Measurements from ENCODE around the gene IFI44.

Gene IFI44

GRCh38 chr1:78651241-78651640 is 1.6 kb downstream of the IFI44 start:
- no peak for FAIRE-seq

GRCh38 chr1:78652019-78652560 is 2.5 kb downstream of the IFI44 start:
- DNase-seq (ENCODE audit: insufficient read length, low spot score) = no peak
- FAIRE-seq = no peak

More at GRCh38 chr1:78651241-78651640, 1.6 kb downstream of the IFI44 start:
- DNase-seq (ENCODE audit: insufficient read length, low spot score) = no peak

- no peak for DNase-seq (ENCODE audit: insufficient read length, low spot score)
- FAIRE-seq = no peak
Measured at GRCh38 chr1:78658901-78659300, 9.3 kb downstream of the IFI44 start.

- DNase-seq (ENCODE audit: insufficient read length, low spot score) = no peak
- FAIRE-seq = no peak
Measured at GRCh38 chr1:78663923-78664322, 14.3 kb downstream of the IFI44 start.

- FAIRE-seq = no peak
- no peak for DNase-seq (ENCODE audit: insufficient read length, low spot score)
Measured at GRCh38 chr1:78664763-78665162, 15.1 kb downstream of the IFI44 start.

GRCh38 chr1:78665809-78666208 is 16.2 kb downstream of the IFI44 start:
- FAIRE-seq (no peak), DNase-seq (ENCODE audit: insufficient read length, low spot score) (no peak)

GRCh38 chr1:78667939-78668338 is 18.3 kb downstream of the IFI44 start:
- FAIRE-seq = no peak
- no peak for DNase-seq (ENCODE audit: insufficient read length, low spot score)

GRCh38 chr1:78668427-78668826 is 18.8 kb downstream of the IFI44 start:
- FAIRE-seq (no peak), DNase-seq (ENCODE audit: insufficient read length, low spot score) (no peak)

GRCh38 chr1:78672428-78672827 is 22.8 kb downstream of the IFI44 start:
- FAIRE-seq (no peak), DNase-seq (ENCODE audit: insufficient read length, low spot score) (no peak)

GRCh38 chr1:78673120-78673519 is 23.5 kb downstream of the IFI44 start:
- no peak for FAIRE-seq

GRCh38 chr1:78676347-78676982 is 26.8 kb downstream of the IFI44 start:
- FAIRE-seq (no peak), DNase-seq (ENCODE audit: insufficient read length, low spot score) (peak; percentile 22)

More at GRCh38 chr1:78673120-78673519, 23.5 kb downstream of the IFI44 start:
- DNase-seq (ENCODE audit: insufficient read length, low spot score) = no peak

GRCh38 chr1:78676993-78677392 is 27.4 kb downstream of the IFI44 start:
- no peak for DNase-seq (ENCODE audit: insufficient read length, low spot score)
- FAIRE-seq = no peak

GRCh38 chr1:78677788-78678187 is 28.2 kb downstream of the IFI44 start:
- no peak for FAIRE-seq
- no peak for DNase-seq (ENCODE audit: insufficient read length, low spot score)

- FAIRE-seq (no peak), DNase-seq (ENCODE audit: insufficient read length, low spot score) (no peak)
Measured at GRCh38 chr1:78678324-78678723, 28.7 kb downstream of the IFI44 start.

- no peak for FAIRE-seq
- no peak for DNase-seq (ENCODE audit: insufficient read length, low spot score)
Measured at GRCh38 chr1:78681265-78681664, 31.6 kb downstream of the IFI44 start.

- DNase-seq (ENCODE audit: insufficient read length, low spot score) = no peak
- no peak for FAIRE-seq
Measured at GRCh38 chr1:78682496-78682895, 32.9 kb downstream of the IFI44 start.

- no peak for FAIRE-seq
- DNase-seq (ENCODE audit: insufficient read length, low spot score) = no peak
Measured at GRCh38 chr1:78683079-78683478, 33.4 kb downstream of the IFI44 start.

GRCh38 chr1:78687315-78687714 is 37.7 kb downstream of the IFI44 start:
- FAIRE-seq = no peak
- DNase-seq (ENCODE audit: insufficient read length, low spot score) = no peak

GRCh38 chr1:78687914-78688313 is 38.3 kb downstream of the IFI44 start:
- no peak for FAIRE-seq

GRCh38 chr1:78688697-78689096 is 39.1 kb downstream of the IFI44 start:
- no peak for FAIRE-seq
- DNase-seq (ENCODE audit: insufficient read length, low spot score) = peak; percentile 39

More at GRCh38 chr1:78687914-78688313, 38.3 kb downstream of the IFI44 start:
- DNase-seq (ENCODE audit: insufficient read length, low spot score) = no peak

- DNase-seq (ENCODE audit: insufficient read length, low spot score) = no peak
- FAIRE-seq = no peak
Measured at GRCh38 chr1:78690516-78690915, 40.9 kb downstream of the IFI44 start.

GRCh38 chr1:78691995-78692747 is 42.5 kb downstream of the IFI44 start:
- no peak for FAIRE-seq

More at GRCh38 chr1:78691995-78692747, 42.5 kb downstream of the IFI44 start:
- DNase-seq (ENCODE audit: insufficient read length, low spot score) = no peak
